Activated T-cell treated with anti-CD3 and anti-CD28 coated beads for 48 hours (primary cell): Measurements from ENCODE around the gene GJA4.
"Not testable (repeated sequence)": the region's sequence is repeated elsewhere in the genome, so short reads cannot be mapped to it uniquely, and the experiment has no call there.

Source experiments
- DNase-seq: peaks from one replicate; pipeline ENCODE4 v3.0.0-alpha.2; 2020; ENCODE audit warnings: low read depth

GJA4 gene

DNA sequence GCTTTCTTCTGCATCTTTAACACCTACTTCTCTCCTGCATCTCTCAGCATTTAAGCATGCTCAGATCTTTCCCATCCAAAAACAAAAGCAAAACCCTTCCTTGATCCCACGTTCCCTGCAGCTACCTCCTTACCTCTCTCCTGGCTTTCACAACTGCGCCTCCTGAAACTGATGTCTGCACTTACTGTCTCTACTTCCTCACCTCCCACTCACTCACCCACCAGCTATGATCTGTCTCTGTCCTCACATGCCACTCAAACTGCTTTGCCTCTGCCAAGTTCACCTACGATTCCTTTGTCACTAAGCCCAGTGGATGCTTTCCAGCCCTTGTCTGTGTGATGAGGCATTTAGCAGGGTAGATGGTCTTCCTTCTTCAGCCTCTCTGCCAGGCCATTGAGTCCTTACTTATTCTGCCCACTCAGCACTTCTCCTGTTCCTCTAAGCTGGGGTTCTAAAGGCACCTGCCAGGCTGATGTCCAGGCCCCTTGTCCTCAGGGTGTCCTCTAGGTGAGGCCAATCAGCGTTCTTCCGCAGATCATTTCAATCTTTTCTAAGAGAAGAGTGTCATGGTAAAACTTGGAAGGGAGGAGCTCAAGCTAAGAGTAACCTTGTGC is 21.8 kb upstream of the GJA4 start:
- no peak for DNase-seq

DNA sequence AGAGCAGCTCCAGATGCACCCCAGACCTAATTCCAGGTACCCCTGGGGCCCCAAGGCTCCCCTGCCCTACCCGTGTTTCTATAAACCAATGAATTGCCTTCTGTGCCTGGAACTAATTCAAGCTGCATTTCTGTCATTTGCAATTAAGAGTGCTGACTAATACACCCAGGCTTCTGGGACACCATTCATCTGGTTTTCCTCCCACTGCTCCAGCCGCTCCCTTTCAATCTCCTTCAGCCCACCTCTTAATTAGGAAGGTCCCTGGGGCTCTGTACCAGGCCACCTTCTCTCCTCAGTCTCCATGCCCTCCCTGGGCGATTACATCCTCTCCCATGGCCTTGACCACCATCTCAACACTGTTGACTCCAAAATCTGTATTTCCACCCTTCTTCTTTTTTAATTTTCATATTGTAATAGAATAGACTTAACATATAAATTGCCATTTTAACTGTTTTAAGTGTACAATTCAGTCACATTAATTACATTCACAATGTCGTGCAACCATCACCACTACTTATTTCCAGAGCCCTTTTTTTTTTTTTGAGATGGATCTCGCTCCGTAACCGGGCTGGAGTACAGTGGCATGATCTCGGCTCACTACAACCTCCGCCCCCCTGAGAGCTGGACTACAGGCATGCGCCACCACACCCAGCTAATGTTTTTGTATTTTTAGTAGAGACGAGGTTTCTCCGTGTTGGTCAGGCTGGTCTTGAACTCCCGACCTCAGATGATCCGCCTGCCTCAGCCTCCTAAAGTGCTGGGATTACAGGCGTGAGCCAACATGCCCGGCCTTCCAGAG is 21.0 kb upstream of the GJA4 start:
- no peak for DNase-seq

DNA sequence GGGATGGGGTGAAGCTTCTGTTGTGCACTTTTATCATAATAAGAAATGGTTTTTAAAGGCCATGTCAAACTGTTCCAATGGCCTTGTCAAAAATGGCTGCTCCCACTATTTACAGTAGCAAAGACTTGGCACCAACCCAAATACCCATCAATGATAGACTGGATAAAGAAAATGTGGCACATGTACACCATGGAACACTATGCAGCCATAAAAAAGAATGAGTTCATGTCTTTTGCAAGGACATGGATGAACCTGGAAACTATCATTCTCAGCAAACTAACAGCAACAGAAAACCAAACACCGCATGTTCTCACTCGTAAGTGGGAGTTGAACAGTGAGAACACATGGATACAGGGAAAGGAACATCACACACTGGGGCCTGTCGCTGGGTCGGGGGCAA is 19.7 kb upstream of the GJA4 start:
- DNase-seq: not testable (repeated sequence)

DNA sequence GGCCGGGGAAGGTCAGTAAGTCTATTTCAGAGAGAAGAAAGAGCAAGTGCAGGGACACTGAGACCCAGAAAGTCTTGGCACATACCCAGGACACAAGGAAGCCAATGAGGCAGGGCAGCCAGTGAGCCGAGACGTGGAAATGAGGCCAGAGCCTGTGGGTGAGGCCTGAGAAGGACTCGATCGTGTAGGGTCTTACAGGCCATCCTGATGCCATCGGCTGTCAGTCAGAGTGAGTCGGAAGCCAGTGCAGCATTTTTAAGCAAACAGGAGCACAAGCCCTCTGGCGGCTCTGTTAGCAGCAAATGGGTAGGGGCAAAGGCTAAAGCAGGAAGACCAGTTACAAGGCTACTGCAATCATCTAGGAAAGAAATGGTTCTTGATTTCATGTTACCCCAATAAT is 17.8 kb upstream of the GJA4 start:
- DNase-seq: no peak

DNA sequence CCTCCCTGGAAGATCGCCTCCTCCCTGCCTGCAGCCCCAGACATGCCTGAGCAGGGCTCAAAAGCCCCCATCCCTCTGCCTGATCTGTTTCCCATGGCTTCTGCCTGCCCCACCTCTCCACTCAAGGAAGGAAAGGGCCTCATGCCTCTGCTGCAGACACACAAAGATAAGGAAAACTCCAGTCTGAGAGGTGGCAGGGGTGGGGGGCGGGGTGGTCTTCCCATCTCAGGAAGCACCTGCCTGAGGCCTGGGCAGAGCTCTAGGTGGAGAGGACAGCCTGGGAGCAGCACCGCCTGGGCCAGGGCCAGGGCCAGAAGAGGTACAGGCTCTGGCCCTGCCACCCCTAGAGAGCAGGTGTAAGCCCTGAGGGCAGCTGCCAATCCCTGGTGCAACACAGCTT is 15.9 kb upstream of the GJA4 start:
- DNase-seq: no peak

DNA sequence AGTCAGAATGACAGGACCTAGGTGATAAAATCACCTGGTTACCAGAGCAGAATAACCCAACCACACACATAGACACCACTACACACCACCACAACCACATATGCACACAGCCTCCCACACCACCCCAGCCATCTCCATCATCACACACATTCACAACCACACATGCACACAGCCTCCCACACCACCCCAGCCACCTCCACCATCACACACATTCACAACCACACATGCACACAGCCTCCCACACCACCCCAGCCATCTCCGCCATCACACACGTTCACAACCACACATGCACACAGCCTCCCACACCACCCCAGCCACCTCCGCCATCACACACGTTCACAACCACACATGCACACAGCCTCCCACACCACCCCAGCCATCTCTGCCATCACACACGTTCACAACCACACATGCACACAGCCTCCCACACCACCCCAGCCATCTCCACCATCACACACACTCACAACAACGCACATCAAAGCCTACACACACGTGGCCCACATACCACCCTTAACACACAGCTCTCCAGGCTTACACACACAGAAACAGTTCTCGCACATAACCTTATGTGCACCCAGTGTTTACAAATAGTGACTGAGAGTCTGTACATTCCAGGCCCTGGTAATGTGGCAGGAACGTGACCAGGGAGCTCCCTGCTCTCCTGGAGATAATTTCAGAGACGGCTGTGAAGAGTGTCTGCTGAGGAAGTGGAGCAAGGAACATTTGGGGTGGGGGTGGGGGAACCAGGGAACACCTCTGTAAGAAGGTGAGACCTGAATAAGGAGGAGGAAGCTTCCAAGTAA is 15.1 kb upstream of the GJA4 start:
- DNase-seq: no peak

DNA sequence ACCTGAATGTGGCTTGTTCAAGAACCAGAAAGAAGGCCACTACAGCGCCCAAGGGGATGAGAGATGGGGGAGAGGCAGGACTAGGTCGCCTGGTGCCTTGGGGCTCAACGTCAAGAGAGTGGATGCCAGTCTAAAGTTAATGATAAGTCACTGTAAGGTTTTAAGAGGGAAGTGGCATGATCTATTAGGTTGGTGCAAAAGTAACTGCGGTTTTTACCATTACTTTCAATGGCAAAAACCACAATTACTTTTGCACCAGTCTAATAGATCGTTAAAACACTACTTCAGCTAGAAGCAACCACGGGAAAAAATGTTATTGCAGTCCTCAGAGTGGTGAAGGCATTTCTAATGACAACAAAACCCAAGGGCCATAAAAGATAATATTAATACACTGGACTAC is 14.4 kb upstream of the GJA4 start:
- no peak for DNase-seq

DNA sequence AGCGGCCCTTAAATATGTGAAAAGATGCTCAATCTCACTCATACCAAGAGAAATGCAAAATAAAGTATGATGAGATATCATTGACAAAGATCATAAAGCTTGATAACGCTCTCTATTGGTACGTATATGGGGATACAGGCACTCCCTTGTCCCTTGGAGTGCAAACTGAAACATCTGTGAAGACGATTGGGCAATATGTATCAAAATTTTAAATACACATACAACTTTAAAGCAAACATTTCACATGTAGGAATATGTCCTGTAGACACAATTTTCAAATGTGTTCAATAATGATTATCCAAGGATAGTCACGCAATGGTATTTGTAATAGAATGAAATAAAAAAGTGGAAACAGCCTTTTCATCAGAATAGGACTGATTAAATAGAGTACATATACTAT is 13.8 kb upstream of the GJA4 start:
- DNase-seq: no peak

DNA sequence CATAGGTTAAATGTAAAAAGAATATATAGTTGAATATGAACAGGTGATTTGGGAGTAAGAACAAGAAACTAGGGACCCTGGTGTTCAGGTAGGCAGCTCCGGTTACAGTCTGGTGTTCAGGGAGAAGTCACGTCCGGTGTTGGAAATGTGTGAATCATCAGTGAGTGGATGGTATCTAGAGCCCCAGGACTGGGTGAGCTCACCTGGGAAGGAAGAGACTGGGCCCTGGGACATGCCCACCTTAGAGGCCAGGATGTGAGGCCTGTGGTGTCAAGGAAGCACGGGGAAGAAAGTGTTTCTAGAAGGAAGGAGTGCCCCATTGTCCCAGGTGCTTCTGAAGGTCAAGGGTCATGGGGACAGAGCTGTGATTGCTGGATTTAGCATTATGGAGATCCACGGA is 13.3 kb upstream of the GJA4 start:
- no peak for DNase-seq

DNA sequence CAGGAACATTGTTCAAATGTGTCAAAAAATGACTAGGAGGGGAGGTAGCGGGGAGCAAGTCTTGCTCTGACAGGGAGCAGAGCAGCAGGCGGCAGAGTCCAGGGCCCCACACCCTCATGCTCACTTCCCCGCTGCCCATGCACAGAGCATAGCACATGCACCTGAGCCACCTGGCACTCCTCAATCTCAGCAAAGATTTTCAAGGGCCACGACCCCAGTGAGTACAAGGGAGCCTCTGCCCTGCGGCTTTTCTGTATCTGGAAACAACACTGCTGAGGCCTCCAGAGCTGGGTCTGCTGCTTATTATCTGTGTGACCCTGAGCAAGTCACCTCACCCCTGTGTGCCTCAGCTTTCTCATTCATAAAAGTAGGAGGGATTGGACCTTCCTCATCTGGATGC is 12.8 kb upstream of the GJA4 start:
- no peak for DNase-seq

DNA sequence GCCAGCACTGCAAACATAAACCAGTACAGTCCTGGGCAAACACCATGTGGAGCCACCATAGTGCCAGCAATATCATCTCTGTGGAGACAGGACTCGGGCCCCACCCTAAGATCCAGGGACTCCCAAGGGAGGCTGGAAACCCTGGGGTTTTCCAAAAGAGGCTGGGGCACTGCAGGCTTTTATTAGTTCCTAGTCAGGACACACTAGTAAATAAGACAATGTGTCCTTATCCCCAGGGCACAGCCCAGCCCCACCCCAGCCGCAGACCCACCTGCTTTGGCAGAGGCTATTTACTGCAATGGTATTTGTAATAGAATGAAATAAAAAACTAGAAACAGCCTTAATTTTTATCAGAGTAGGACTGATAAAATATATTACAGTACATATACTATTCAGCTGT is 12.3 kb upstream of the GJA4 start:
- DNase-seq: no peak

DNA sequence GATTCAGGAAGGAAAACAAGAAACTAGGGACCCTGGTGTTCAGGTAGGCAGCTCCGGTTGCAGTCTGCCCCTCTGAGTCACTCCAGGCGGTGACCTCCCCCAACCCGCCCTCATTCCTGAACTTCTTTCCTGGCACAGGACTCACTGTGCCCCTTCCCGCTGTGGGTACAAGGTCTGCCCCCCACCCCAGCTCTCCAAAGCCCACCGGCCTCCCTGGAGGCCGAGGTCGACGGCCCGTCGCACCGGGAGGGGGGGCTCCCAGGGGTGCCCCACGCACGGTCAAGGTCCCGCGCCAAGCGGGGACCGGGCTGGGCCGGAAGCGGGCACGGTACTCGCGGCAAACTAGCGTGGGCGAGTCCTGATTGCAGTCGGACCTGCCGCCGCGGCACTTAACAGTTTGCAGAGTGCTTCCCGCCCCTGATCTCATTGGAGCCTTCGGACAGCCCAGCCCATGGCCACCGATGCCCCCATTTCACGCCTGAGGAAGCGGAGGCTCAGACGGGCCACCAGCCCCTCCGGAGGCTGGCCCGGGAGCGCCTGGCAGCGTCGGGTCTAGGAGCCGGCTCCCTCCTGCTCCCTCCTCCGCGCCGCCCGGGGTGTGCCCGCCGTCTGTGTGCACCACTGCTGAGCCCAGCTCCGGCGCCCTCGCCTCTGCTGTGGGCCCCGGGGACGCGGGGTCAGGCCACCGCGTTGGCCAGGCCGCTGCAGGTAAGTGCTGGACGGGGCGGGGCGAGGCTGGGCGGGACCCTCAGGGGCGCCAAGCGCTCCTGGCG is 11.5 kb upstream of the GJA4 start, which contains the start of gene GJB3:
GJB3 (plus strand) TSS at position 144 of the 773 bp plus-strand sequence. CDS start 3,549 bp downstream, outside the sequence.
- no peak for DNase-seq

DNA sequence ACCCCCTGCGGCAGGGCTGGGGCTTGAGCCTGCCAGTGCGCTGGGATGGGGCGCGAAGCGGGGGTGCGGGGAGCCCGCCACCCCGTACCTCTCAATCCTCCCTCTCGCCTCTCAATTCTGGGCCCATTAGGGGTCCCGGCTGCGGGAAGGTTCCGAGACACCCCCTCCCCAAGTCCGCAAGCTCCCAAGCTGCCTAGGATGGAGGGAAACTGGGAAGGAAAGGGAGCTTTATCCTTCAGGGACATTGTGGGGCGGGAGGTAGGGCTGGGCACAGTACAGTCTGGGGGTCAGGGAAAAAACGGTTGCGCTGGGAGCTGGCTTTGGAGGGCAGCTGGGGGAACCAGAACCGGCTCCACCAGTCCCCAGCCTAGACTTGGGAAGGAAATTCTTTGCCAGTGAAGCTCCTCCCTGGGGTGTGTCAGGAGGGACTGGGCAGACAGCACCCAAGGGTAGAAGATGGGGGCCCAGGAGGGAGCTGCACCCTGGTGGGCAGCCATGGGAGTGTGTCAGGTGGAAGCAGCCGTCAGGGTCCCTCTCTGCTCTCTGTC is 10.9 kb upstream of the GJA4 start:
- no peak for DNase-seq

DNA sequence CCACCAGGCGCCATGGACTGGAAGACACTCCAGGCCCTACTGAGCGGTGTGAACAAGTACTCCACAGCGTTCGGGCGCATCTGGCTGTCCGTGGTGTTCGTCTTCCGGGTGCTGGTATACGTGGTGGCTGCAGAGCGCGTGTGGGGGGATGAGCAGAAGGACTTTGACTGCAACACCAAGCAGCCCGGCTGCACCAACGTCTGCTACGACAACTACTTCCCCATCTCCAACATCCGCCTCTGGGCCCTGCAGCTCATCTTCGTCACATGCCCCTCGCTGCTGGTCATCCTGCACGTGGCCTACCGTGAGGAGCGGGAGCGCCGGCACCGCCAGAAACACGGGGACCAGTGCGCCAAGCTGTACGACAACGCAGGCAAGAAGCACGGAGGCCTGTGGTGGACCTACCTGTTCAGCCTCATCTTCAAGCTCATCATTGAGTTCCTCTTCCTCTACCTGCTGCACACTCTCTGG is 8.0 kb upstream of the GJA4 start:
- DNase-seq: no peak

DNA sequence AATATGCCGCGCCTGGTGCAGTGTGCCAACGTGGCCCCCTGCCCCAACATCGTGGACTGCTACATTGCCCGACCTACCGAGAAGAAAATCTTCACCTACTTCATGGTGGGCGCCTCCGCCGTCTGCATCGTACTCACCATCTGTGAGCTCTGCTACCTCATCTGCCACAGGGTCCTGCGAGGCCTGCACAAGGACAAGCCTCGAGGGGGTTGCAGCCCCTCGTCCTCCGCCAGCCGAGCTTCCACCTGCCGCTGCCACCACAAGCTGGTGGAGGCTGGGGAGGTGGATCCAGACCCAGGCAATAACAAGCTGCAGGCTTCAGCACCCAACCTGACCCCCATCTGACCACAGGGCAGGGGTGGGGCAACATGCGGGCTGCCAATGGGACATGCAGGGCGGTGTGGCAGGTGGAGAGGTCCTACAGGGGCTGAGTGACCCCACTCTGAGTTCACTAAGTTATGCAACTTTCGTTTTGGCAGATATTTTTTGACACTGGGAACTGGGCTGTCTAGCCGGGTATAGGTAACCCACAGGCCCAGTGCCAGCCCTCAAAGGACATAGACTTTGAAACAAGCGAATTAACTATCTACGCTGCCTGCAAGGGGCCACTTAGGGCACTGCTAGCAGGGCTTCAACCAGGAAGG is 7.4 kb upstream of the GJA4 start:
- no peak for DNase-seq

DNA sequence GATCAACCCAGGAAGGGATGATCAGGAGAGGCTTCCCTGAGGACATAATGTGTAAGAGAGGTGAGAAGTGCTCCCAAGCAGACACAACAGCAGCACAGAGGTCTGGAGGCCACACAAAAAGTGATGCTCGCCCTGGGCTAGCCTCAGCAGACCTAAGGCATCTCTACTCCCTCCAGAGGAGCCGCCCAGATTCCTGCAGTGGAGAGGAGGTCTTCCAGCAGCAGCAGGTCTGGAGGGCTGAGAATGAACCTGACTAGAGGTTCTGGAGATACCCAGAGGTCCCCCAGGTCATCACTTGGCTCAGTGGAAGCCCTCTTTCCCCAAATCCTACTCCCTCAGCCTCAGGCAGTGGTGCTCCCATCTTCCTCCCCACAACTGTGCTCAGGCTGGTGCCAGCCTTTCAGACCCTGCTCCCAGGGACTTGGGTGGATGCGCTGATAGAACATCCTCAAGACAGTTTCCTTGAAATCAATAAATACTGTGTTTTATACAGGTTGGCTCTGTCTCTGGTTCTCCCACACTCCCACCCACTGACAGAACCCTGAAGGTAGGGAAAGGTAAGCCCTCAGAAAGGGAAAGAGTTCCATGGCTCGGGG is 6.8 kb upstream of the GJA4 start:
- DNase-seq: no peak

DNA sequence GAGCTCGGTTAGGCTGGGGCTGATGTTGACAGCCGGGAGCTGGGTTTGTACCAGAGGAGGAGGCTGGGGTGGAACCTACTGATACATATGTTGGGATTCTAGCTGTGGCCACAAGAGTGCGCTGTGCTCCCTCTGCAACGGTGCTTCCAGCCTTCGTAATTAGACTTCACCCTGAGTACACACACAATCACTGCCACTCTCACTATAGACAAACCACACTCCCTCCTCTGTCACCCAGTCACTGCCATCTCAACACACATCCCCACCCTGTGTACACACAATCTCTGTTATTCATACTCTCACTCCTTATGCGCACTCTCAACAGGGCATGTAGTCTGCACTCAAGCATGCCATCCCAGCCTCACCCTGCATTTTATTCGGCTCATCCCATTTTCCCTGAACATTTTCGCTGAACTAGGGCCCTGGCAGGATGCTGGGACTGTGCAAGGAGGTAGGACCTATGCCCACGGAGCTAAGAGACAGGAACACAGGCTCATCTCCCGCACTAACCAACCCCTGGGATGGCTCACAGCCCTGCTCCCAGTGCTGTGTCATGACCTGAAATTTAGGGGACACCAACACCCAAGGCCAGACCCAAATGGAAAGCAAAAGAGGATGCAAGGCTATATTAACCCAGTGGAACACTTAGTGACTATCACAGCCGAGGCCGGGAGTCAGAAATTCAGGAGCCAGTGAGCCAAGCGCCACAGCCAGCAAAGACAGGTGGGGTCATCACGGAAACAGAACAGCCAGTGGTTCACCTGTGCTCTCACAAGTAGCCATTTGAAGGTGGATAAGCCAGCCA is 6.1 kb upstream of the GJA4 start:
- peak; percentile 57 for DNase-seq

DNA sequence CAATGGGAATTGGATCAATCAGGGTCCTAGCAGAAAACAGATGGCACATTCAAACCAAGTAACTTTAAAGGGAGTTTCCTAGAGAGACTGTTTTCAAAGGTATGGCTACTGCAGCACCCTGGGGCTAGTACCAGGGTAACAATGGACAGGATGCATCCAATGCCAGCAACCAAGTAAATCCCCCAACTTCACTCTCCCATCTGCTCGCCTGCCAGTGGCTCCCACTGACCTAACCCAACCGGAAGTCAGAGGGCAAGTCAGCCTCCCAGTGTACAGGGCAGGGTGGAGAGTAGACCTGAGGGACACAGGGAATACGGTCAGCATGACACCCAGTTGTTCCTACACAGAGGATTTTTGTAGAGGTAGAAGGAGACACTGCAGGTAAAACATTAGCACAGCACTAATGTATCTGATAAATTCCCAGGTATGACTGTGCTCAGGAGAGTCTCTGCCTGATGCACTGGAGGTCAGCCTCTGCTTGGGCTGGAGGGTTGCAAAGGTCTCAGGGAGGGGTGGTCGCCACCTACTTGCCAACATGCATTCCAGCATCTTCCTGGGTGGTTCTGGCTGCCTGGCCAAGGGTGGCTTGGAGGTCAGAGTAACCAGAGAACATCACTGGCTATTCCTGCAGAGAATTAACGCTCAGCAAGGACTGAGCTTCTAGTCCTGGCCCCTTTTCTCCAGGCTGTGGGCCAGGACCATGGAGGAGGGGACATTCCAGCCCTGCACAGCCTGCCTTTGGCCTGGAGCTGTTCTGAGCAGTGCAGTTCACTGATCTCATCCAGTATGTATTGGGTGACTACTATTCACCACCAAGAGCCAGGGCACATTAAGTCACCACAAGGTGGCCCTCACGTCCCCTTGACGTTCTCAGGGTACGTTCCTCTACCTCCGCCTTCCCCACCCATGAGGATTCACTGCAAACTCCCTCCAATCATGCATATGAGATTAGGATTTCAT is 5.1 kb upstream of the GJA4 start:
- no peak for DNase-seq

DNA sequence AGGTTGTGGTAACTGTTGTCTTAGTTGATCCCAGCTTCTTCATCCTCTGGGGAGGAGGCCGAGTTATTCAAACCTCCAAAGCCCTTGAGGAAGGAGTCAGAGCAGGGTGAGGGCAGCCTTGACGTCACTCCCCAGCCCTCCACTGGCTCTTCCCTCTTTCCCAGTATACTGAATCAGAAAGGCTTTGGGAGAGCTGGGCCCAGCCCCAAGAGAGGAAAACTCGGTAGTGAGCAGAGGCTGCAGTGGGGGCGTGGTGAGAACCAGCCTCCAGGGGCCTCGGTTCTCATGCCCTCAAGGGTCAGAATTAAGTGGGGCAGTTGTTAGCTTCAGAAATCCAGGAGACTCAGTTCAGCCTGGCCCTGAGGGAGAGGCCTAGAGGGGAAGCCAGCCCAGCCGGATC is 1.8 kb upstream of the GJA4 start:
- DNase-seq: no peak
